ENCODE results near the gene C1orf53. TPM values are rescaled to one million over a fixed set of nuclear protein-coding genes. Genes with fewer than 3 reads are reported as not detected.
A peak's percentile ranks its signal among the peaks of the same experiment; 100 is the strongest.

The C1orf53 gene
- total and polyA plus RNA-seq, 2 experiments from 2014 or later, result 2.7 to 3.8 TPM

GRCh38 chr1:197857477-197857876, 45.0 kb upstream of the C1orf53 start:
- Histone ChIP-seq H3K4me3 (no peak overlapping the region), H3F3A (replicated peaks; ENCODE audit: low read depth) (no peaks in the 10 kb centered on the region), H3K9me2 (ENCODE audit: insufficient read depth) (no peaks in the 10 kb centered on the region), H2AFZ (0 out of 2 replicates have a peak overlapping the region, but pooled peaks have one; percentile 15), H3K4me2 (no peak overlapping the region), H3K79me2 (replicated peaks; ENCODE audit: insufficient read depth) (no peaks in the 10 kb centered on the region), H3K27me3 (ENCODE audit: insufficient read depth) (no peaks in the 10 kb centered on the region), H4K20me1 (replicated peaks; ENCODE audit: insufficient read depth) (no peaks in the 10 kb centered on the region), H3K4me1 (ENCODE audit: insufficient read depth) (peaks cover 14% of the 10 kb centered on the region; the same call in 1 of the 2 replicates), H3K36me3 (ENCODE audit: insufficient read depth) (no peaks in the 10 kb centered on the region), H3K27ac (ENCODE audit: low read depth) (no peak overlapping the region)
- no peaks in the 10 kb centered on the region for H3K36me3 Mint-ChIP-seq (ENCODE audit: low read depth)
- no peak overlapping the region for H3K4me3 Mint-ChIP-seq
- no peaks in the 10 kb centered on the region for H3K27me3 Mint-ChIP-seq (ENCODE audit: insufficient read depth, low read depth, poor library complexity)
- no peak for DNase-seq (ENCODE audit: low spot score)
- no peak for ATAC-seq
- TF ChIP-seq CTCF (conservative IDR thresholded peaks at IDR 0.05; ENCODE audit: low read depth in 2 of 2), result no peak
- TF ChIP-seq JUNB (IDR thresholded peaks at IDR 0.05; ENCODE audit: unreplicated experiment), result no peak
- TF ChIP-seq EZH2phosphoT487 (IDR thresholded peaks at IDR 0.05; ENCODE audit: unreplicated experiment), result no peak
- no peak for TF ChIP-seq POLR2AphosphoS5 (IDR thresholded peaks at IDR 0.05; ENCODE audit: low read depth)
- no peak for TF ChIP-seq ZNF462 (CRISPR knock-in tag; IDR thresholded peaks at IDR 0.05)
- no peak for TF ChIP-seq ETS1 (IDR thresholded peaks at IDR 0.05)
- TF ChIP-seq NANOG (IDR thresholded peaks at IDR 0.05; ENCODE audit: borderline replicate concordance), result no peak
- TF ChIP-seq CREB1 (CRISPR knock-in tag; IDR thresholded peaks at IDR 0.05; ENCODE audit: low read depth), result no peak
- TF ChIP-seq STAT1 (IDR thresholded peaks at IDR 0.05; ENCODE audit: unreplicated experiment), result no peak
- no peak for TF ChIP-seq REST (IDR thresholded peaks at IDR 0.05; ENCODE audit: unreplicated experiment)
- no peak for TF ChIP-seq ZNF114 (CRISPR knock-in tag; IDR thresholded peaks at IDR 0.05)
- TF ChIP-seq EZH2 (IDR thresholded peaks at IDR 0.05; ENCODE audit: low read depth, unreplicated experiment), result no peak
- no peak for TF ChIP-seq ZNF331 (CRISPR knock-in tag; IDR thresholded peaks at IDR 0.05; ENCODE audit: low read depth)
- H3K27ac Mint-ChIP-seq, result no peak overlapping the region
- H3K4me1 Mint-ChIP-seq, result peaks cover 15% of the 10 kb centered on the region; the same call in 2 of the 3 replicates
- H3K9me3 Mint-ChIP-seq, result no peaks in the 10 kb centered on the region
